Smooth muscle cell (in vitro differentiated cells): ENCODE results near the gene NUFIP1. TPM values are rescaled to one million over a fixed set of nuclear protein-coding genes. Genes with fewer than 3 reads are reported as not detected.

ENCODE experiments used
- DNase-seq: peaks from one replicate; lab custom pipeline; 2025; ENCODE audit not compliant: unreplicated experiment; lab: John Stamatoyannopoulos, UW
- H2AFZ ChIP-seq: fragments of 200-600 bp; sonication (generic); 2 replicates; pipeline ENCODE4 v1.6.0; 2016; ENCODE audit warnings: antibody characterized with exemption, low read depth, mild to moderate bottlenecking
- H3F3A ChIP-seq: fragments of 200-600 bp; sonication (generic); 2 replicates; pipeline ENCODE4 v1.6.0; 2017; ENCODE audit warnings: antibody characterized with exemption, low read depth
- H3K27ac ChIP-seq: fragments of 200-600 bp; sonication (generic); 2 replicates; pipeline ENCODE4 v1.5.1; 2016; ENCODE audit warnings: low read depth, mild to moderate bottlenecking
- H3K27me3 ChIP-seq: fragments of 200-600 bp; sonication (generic); 2 replicates; pipeline ENCODE4 v1.6.1; 2016; ENCODE audit warnings: low read depth, mild to moderate bottlenecking
- H3K36me3 ChIP-seq: fragments of 200-600 bp; sonication (generic); 2 replicates; pipeline ENCODE4 v1.5.1; 2016; ENCODE audit warnings: low read depth
- H3K4me1 ChIP-seq: fragments of 200-600 bp; sonication (generic); 2 replicates; pipeline ENCODE4 v1.5.1; 2016; ENCODE audit warnings: low read depth
- H3K4me2 ChIP-seq: fragments of 200-600 bp; sonication (generic); 2 replicates; pipeline ENCODE4 v1.6.0; 2016; ENCODE audit warnings: mild to moderate bottlenecking
- H3K4me3 ChIP-seq: fragments of 200-600 bp; sonication (generic); 2 replicates; pipeline ENCODE4 v1.5.1; 2016; ENCODE audit warnings: mild to moderate bottlenecking
- H3K79me2 ChIP-seq: fragments of 200-600 bp; sonication (generic); 2 replicates; pipeline ENCODE4 v1.6.0; 2016; ENCODE audit warnings: low read depth, mild to moderate bottlenecking
- H3K9ac ChIP-seq: fragments of 200-600 bp; sonication (generic); 2 replicates; pipeline ENCODE4 v1.6.0; 2016; ENCODE audit warnings: low read depth
- H3K9me3 ChIP-seq: fragments of 200-600 bp; sonication (generic); replicated peaks from 2 replicates; pipeline ENCODE4 v1.5.1; 2016; ENCODE audit warnings: low read depth
- H4K20me1 ChIP-seq: fragments of 200-600 bp; sonication (generic); 2 replicates; pipeline ENCODE4 v1.6.0; 2016; ENCODE audit warnings: low read depth
- WGBS: methylation state at CpG from one replicate; pipeline ENCODE4 v1.1.7; 2016; ENCODE audit warnings: low lambda C conversion rate; 5-methylcytosine and 5-hydroxymethylcytosine counted together
- polyA plus RNA-seq: library from polyadenylated mRNA; unstranded; fragments of >200 nt; fragmentation: Nextera tagmentation; extraction: Ambion mirVana; gene quantifications from 2 replicates; pipeline ENCODE4 v1.2.1, GENCODE V29; 2016
- total RNA-seq: library from RNA; depleted of rRNA; stranded (reverse); fragments of >200 nt; gene quantifications from 2 replicates; pipeline ENCODE4 v1.2.3, GENCODE V29; 2014
- TF ChIP-seq, protein P1 (sequence below): fragments of 200-600 bp; sonication (generic); IDR thresholded peaks from 2 replicates; pipeline ENCODE4 v1.5.1; 2017; ENCODE audit warnings: borderline replicate concordance, mild to moderate bottlenecking, antibody characterized with exemption; ENCODE audit not compliant: insufficient read depth, poor library complexity, severe bottlenecking

NUFIP1 gene
- total and polyA plus RNA-seq, 2 experiments from 2014 or later: 3.8 to 4.5 TPM

DNA sequence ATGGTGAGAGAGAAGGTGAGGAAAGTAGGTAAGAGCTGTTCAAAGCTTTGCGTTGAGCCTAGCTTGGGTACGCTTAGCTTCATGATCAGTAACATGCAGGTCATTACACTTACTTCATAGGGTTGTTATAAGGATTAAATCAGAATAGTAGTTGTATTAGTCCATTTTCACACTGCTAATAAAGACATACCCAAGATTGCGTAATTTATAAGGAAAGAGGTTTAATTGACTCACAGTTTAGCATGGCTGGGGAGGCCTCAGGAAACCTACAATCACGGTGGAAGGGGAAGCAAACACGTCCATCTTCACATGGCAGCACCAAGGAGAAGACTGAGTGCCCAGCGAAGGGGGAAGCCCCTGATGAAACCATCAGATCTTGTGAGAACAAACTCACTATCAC lies 21.9 kb upstream of the NUFIP1 start:
- Histone ChIP-seq H3K4me3 (no peak overlapping the region), H2AFZ (no peak overlapping the region), H4K20me1 (no peaks in the 10 kb centered on the region), H3K4me1 (no peaks in the 10 kb centered on the region), H3F3A (no peaks in the 10 kb centered on the region), H3K36me3 (peaks cover 14% of the 10 kb centered on the region), H3K9ac (no peak overlapping the region), H3K27ac (no peak overlapping the region), H3K9me3 (no peaks in the 10 kb centered on the region), H3K27me3 (no peaks in the 10 kb centered on the region), H3K79me2 (no peaks in the 10 kb centered on the region), H3K4me2 (no peak overlapping the region)
- TF ChIP-seq, protein P1, sequence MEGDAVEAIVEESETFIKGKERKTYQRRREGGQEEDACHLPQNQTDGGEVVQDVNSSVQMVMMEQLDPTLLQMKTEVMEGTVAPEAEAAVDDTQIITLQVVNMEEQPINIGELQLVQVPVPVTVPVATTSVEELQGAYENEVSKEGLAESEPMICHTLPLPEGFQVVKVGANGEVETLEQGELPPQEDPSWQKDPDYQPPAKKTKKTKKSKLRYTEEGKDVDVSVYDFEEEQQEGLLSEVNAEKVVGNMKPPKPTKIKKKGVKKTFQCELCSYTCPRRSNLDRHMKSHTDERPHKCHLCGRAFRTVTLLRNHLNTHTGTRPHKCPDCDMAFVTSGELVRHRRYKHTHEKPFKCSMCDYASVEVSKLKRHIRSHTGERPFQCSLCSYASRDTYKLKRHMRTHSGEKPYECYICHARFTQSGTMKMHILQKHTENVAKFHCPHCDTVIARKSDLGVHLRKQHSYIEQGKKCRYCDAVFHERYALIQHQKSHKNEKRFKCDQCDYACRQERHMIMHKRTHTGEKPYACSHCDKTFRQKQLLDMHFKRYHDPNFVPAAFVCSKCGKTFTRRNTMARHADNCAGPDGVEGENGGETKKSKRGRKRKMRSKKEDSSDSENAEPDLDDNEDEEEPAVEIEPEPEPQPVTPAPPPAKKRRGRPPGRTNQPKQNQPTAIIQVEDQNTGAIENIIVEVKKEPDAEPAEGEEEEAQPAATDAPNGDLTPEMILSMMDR: no peak
- over 99% methylated on average over 6 of the region's 6 CpGs for WGBS
- DNase-seq: no peak

DNA sequence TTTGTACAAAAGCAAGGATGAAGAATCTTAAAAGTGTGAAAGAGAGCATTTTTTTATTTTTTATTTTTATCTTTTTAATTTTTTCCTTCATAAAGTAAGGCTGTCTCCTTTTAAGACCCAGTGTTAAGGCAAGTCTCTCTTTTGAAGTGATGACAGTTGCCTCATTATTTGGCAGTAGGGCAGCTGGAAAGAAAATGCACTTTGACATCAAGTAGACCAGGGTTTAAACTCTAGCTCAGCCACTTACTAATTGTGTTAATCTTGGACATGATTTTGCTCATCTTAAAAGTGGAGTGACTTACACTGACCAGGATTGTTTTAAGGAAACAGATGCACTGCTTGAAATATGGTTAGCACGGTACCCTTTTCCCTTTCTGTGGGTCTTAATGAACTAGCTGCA lies 18.6 kb upstream of the NUFIP1 start:
- Histone ChIP-seq H3K9me3 (no peaks in the 10 kb centered on the region), H3K79me2 (no peaks in the 10 kb centered on the region), H3K4me1 (no peaks in the 10 kb centered on the region), H3K4me2 (no peak overlapping the region), H3K36me3 (peaks cover 20% of the 10 kb centered on the region), H3K9ac (no peak overlapping the region), H2AFZ (no peak overlapping the region), H4K20me1 (no peaks in the 10 kb centered on the region), H3F3A (no peaks in the 10 kb centered on the region), H3K27me3 (no peaks in the 10 kb centered on the region), H3K27ac (no peak overlapping the region), H3K4me3 (no peak overlapping the region)
- DNase-seq: no peak
- TF ChIP-seq, protein P1: no peak
- 93% methylated on average over 1 of the region's 1 CpG for WGBS

DNA sequence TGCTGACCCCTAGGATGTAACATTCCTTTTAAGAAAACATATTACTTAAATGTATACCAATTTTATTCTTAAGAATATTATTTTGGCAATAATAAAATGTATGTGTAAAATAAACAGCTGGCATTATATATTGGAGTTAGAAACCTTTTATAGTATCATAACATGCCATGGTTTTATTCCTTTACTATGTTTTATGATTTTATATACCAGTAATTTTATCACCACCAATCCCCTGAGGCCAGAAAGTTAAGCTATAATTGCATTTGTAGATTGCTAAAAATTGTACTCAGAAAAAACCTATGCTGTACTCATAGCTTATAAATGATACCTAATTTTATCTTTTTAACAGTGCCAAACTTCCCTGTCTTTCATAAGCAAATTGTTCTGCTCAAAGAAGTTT lies 18.0 kb upstream of the NUFIP1 start:
- Histone ChIP-seq H3K27ac (no peak overlapping the region), H3K4me1 (no peaks in the 10 kb centered on the region), H3K4me2 (no peak overlapping the region), H3F3A (no peaks in the 10 kb centered on the region), H3K4me3 (no peak overlapping the region), H3K79me2 (no peaks in the 10 kb centered on the region), H4K20me1 (no peaks in the 10 kb centered on the region), H3K36me3 (peaks cover 20% of the 10 kb centered on the region), H2AFZ (no peak overlapping the region), H3K9ac (no peak overlapping the region), H3K9me3 (no peaks in the 10 kb centered on the region), H3K27me3 (no peaks in the 10 kb centered on the region)
- TF ChIP-seq, protein P1: no peak
- DNase-seq: no peak

DNA sequence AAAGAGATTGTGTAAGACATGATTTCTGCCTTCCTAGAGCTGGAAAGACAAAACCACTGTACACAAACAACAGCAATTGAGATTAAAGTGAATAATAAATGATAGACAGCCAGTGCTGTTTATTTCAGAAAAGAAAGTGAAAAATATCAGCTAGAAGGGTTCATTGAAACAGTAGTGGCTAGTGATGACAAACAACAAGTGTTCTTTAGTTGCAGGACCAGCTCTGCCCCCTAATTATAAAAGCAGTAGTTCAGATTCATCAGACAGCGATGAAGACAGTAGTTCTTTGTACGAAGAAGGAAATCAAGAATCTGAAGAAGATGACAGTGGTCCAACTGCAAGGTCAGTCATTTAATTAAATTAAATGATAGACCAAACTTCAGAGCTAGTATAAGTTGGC lies 14.8 kb upstream of the NUFIP1 start:
- Histone ChIP-seq H3K36me3 (peaks cover 16% of the 10 kb centered on the region), H3K4me1 (no peaks in the 10 kb centered on the region), H3K27me3 (no peaks in the 10 kb centered on the region), H3K27ac (no peak overlapping the region), H3K4me3 (no peak overlapping the region), H3F3A (no peaks in the 10 kb centered on the region), H3K9me3 (no peaks in the 10 kb centered on the region), H4K20me1 (no peaks in the 10 kb centered on the region), H3K79me2 (peaks cover 3% of the 10 kb centered on the region), H3K4me2 (no peak overlapping the region), H3K9ac (no peak overlapping the region), H2AFZ (no peak overlapping the region)
- TF ChIP-seq, protein P1: no peak
- DNase-seq: no peak
- WGBS: 95% methylated on average over 2 of the region's 2 CpGs
